ENCODE measurements around the gene CFAP46.

The CFAP46 gene

GRCh38 chr10:132972149-132972985 lies 30.0 kb upstream of the CFAP46 start:
- TF ChIP-seq CTCF (IDR thresholded peaks at IDR 0.05) = no peak

DNA sequence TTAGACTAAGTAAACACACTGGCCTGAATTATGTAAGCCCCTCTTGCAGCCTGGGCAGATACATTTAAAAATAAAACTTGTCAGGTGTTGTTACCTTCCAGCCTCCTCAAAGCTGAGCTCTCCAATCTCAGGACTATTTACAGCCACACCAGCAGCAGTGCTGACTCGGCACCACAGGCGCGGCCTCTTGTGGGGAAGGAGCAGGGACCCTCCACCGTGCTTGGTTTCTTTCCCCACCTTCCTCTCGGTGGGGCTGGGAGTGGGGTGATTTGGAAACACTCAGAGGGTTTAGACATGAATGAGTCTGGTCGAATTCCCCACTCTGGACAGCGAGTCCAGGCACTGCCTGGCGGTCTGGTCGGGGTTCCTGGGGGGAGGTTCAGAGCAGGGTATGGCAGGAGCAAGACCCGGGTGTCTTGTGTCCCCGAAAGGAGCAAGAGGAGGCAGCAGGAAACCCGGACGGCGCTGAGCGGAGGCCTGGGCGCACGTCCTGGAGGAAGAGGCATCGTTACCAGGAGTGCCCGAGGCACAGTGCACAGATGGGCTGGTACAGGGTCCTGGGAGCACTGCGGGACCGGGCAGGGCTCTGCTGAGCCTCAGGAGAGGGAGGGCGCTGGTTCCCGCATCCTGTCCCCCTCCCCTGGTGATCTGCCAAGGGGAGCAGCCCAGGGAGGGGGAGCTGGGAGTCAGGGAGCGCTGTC lies 29.2 kb upstream of the CFAP46 start:
- no peak for TF ChIP-seq CTCF (IDR thresholded peaks at IDR 0.05)

GRCh38 chr10:132970641-132971438 lies 28.5 kb upstream of the CFAP46 start:
- TF ChIP-seq CTCF (IDR thresholded peaks at IDR 0.05) = no peak

- no peak for TF ChIP-seq CTCF (IDR thresholded peaks at IDR 0.05)
Observed at GRCh38 chr10:132967540-132967939, 25.2 kb upstream of the CFAP46 start.

DNA sequence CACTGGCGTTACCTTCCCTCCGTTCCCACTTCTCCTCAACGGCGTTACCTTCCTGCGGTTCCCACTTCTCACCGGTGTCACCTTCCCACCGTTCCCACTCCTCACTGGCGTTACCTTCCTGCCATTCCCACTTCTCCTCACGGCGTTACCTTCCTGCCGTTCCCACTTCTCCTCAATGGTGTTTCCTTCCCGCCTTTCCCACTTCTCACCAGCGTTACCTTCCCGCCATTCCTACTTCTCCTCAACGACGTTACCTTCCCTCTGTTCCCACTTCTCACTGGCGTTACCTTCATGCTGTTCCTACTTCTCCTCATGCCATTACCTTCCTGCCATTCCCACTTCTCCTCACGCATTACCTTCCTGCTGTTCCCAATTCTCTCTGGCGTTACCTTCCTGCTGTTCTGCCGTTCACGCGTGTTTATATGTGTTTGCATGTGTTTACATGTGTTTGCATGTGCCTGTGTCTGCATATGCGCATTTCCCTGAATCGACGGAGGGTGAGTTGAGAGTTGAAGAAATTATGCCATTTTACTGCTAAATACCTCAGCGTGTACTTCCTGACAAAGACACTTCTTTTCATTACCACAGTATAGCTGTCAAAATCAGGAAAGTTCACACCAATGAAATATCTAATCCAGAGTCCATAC lies 23.2 kb upstream of the CFAP46 start:
- TF ChIP-seq CTCF (IDR thresholded peaks at IDR 0.05) = no peak

- no peak for TF ChIP-seq CTCF (IDR thresholded peaks at IDR 0.05)
Observed at GRCh38 chr10:132964231-132964630, 21.9 kb upstream of the CFAP46 start.

- no peak for TF ChIP-seq CTCF (IDR thresholded peaks at IDR 0.05)
Observed at GRCh38 chr10:132963430-132963960, 21.1 kb upstream of the CFAP46 start.

Data from LNCAP (cell line).